ENCODE data around the gene GTPBP3.
"Not testable (repeated sequence)": the region's sequence is repeated elsewhere in the genome, so short reads cannot be mapped to it uniquely, and the experiment has no call there.

The GTPBP3 gene

GRCh38 chr19:17336872-17337674 lies at the start of gene GTPBP3:
GTPBP3 (plus strand) TSS chr19:17337553; CDS start chr19:17337612, 59 bp downstream.
- DNase-seq (ENCODE audit: low spot score) = peak; percentile 96

GRCh38 chr19:17289489-17289888 lies 47.9 kb upstream of the GTPBP3 start:
- DNase-seq (ENCODE audit: low spot score) = peak; percentile 87

- peak; percentile 87 for DNase-seq (ENCODE audit: low spot score)
Measured at GRCh38 chr19:17292301-17293074, 44.9 kb upstream of the GTPBP3 start.

- no peak for DNase-seq (ENCODE audit: low spot score)
Measured at GRCh38 chr19:17293605-17294004, 43.7 kb upstream of the GTPBP3 start.

GRCh38 chr19:17294051-17294891 lies 43.1 kb upstream of the GTPBP3 start:
- DNase-seq (ENCODE audit: low spot score) = peak; percentile 86

- DNase-seq (ENCODE audit: low spot score) = not testable (repeated sequence)
Measured at GRCh38 chr19:17295551-17295950, 41.8 kb upstream of the GTPBP3 start.

GRCh38 chr19:17296273-17296672 lies 41.1 kb upstream of the GTPBP3 start:
- DNase-seq (ENCODE audit: low spot score) = no peak

- no peak for DNase-seq (ENCODE audit: low spot score)
Measured at GRCh38 chr19:17296976-17297375, 40.4 kb upstream of the GTPBP3 start.

GRCh38 chr19:17300992-17301619 lies 36.2 kb upstream of the GTPBP3 start:
- DNase-seq (ENCODE audit: low spot score) = no peak

GRCh38 chr19:17302391-17303166 lies 34.8 kb upstream of the GTPBP3 start:
- no peak for DNase-seq (ENCODE audit: low spot score)

- DNase-seq (ENCODE audit: low spot score) = peak; percentile 97
Measured at GRCh38 chr19:17303167-17303939, 34.0 kb upstream of the GTPBP3 start, which contains the start of gene ABHD8. ABHD8 (minus strand) TSS chr19:17303425; CDS start chr19:17301616, 1,809 bp downstream.

GRCh38 chr19:17303940-17304267 lies 33.4 kb upstream of the GTPBP3 start:
- no peak for DNase-seq (ENCODE audit: low spot score)

GRCh38 chr19:17304386-17305215 lies 32.8 kb upstream of the GTPBP3 start:
- peak; percentile 44 for DNase-seq (ENCODE audit: low spot score)

GRCh38 chr19:17305216-17305516 lies 32.2 kb upstream of the GTPBP3 start:
- no peak for DNase-seq (ENCODE audit: low spot score)

- DNase-seq (ENCODE audit: low spot score) = peak; percentile 99
Measured at GRCh38 chr19:17305517-17306284, 31.7 kb upstream of the GTPBP3 start, which contains the start of gene MRPL34. MRPL34 (plus strand) TSS chr19:17305872; CDS start chr19:17305893, 21 bp downstream.

- DNase-seq (ENCODE audit: low spot score) = no peak
Measured at GRCh38 chr19:17306285-17306714, 31.1 kb upstream of the GTPBP3 start.

- DNase-seq (ENCODE audit: low spot score) = no peak
Measured at GRCh38 chr19:17307876-17308377, 29.4 kb upstream of the GTPBP3 start.
